GM19099 (cell line): Measurements from ENCODE around the gene MCF2L2.

Experiments
- POLR2A ChIP-seq: IDR thresholded peaks from 3 replicates; pipeline ENCODE4 v1.6.1; 2011; ENCODE audit warnings: low read depth; ENCODE audit not compliant: insufficient read length; ENCODE audit errors: extremely low read depth

The MCF2L2 gene

GRCh38 chr3:183447206-183448001, 19.0 kb upstream of the MCF2L2 start:
- TF ChIP-seq POLR2A: no peak

- no peak for TF ChIP-seq POLR2A
These were observed 18.4 kb upstream of the MCF2L2 start for GRCh38 chr3:183446838-183447205.

GRCh38 chr3:183444748-183445147, 16.3 kb upstream of the MCF2L2 start:
- TF ChIP-seq POLR2A: no peak

GRCh38 chr3:183443395-183444385, 15.3 kb upstream of the MCF2L2 start:
- TF ChIP-seq POLR2A: no peak

GRCh38 chr3:183442994-183443393, 14.6 kb upstream of the MCF2L2 start:
- TF ChIP-seq POLR2A: no peak

- no peak for TF ChIP-seq POLR2A
These were observed 11.1 kb upstream of the MCF2L2 start for GRCh38 chr3:183439515-183439914.

- no peak for TF ChIP-seq POLR2A
These were observed 10.3 kb upstream of the MCF2L2 start for GRCh38 chr3:183438735-183439134.

- TF ChIP-seq POLR2A: no peak
These were observed 9.5 kb upstream of the MCF2L2 start for GRCh38 chr3:183437666-183438564.

- TF ChIP-seq POLR2A: no peak
These were observed 8.6 kb upstream of the MCF2L2 start for GRCh38 chr3:183437061-183437460.

GRCh38 chr3:183435661-183436060, 7.2 kb upstream of the MCF2L2 start:
- TF ChIP-seq POLR2A: no peak

- no peak for TF ChIP-seq POLR2A
These were observed 6.6 kb upstream of the MCF2L2 start for GRCh38 chr3:183434992-183435391.

- TF ChIP-seq POLR2A: no peak
These were observed 6.1 kb upstream of the MCF2L2 start for GRCh38 chr3:183434503-183434902.

GRCh38 chr3:183430325-183430957, 2.0 kb upstream of the MCF2L2 start:
- TF ChIP-seq POLR2A: no peak

GRCh38 chr3:183427876-183428446, 458 bp downstream of the MCF2L2 start:
- TF ChIP-seq POLR2A: no peak
